ENCODE data around the gene FCSK.
"Not testable (repeated sequence)": the region's sequence is repeated elsewhere in the genome, so short reads cannot be mapped to it uniquely, and the experiment has no call there.

DNA sequence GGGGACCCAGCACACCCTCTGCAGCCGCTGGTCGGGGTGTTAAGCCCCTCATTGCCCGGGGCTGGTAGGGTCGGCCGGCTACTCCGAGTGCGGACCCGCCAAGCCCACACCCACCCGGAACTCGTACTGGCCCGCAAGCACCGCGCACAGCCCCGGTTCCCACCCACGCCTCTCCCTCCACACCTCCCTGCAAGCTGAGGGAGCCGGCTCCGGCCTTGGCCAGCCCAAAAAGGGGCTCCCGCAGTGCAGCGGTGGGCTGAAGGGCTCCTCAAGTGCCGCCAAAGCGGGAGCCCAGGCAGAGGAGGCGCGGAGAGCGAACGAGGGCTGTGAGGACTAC lies 3.4 kb upstream of the FCSK start:
- TF ChIP-seq EZH2 (IDR thresholded peaks at IDR 0.05; ENCODE audit: insufficient read depth, poor library complexity, severe bottlenecking); EZH2phosphoT487 (IDR thresholded peaks at IDR 0.05; ENCODE audit: insufficient read depth, low read depth): not testable (repeated sequence)
